Fibroblast of pulmonary artery (primary cell): ENCODE data around the gene SKA1.
A peak's percentile ranks its signal among the peaks of the same experiment; 100 is the strongest.

ENCODE experiments used
- DNase-seq: peaks from one replicate; pipeline ENCODE4 v3.0.0-alpha.2; 2010; ENCODE audit warnings: low read depth
- H3K4me3 ChIP-seq: replicated peaks from 2 replicates; pipeline ENCODE4 v1.5.1; 2011; ENCODE audit warnings: low read depth, mild to moderate bottlenecking, control low read depth, low read length, moderate library complexity
- TF ChIP-seq, protein P1 (sequence below): IDR thresholded peaks from 2 replicates; pipeline ENCODE4 v1.5.1; 2011; ENCODE audit warnings: mild to moderate bottlenecking, control low read depth, low read length, inconsistent platforms; ENCODE audit errors: missing control alignments

The SKA1 gene

DNA sequence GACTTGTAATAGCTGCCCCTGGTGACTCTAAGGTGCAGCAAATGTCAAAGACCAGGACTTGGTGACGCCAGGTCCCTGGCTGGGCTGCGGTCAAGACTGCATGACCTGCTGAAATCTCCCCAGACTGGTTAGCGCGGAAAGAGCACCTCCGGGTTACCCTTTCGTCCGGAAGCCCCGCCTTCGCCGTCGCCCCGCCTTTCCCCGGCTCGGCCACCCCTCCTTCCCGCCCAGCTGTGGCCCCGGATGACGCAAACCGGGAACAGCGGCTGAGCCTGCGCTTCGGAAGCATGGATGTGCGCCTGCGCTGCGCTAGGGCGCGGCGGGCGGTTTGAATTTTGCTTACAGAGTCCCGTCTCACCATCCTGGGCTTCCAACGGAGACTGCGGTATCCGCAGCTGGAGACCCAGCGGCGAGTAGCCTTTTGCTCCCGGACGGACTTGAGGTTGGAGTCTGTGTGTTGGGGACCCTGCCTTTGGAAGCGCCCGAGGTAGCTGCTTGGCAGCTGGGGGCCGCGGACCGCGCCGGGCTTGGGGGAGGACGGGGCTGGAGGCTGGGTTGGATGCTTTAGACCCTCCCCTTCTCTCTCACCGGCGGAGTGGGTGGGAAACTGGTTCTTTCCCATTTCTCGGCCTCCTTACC is at the start of gene SKA1:
TSS of gene SKA1 (plus strand) at position 294 of the 639 bp plus-strand sequence. CDS start 785 bp downstream, outside the sequence.
- TF ChIP-seq, protein P1, sequence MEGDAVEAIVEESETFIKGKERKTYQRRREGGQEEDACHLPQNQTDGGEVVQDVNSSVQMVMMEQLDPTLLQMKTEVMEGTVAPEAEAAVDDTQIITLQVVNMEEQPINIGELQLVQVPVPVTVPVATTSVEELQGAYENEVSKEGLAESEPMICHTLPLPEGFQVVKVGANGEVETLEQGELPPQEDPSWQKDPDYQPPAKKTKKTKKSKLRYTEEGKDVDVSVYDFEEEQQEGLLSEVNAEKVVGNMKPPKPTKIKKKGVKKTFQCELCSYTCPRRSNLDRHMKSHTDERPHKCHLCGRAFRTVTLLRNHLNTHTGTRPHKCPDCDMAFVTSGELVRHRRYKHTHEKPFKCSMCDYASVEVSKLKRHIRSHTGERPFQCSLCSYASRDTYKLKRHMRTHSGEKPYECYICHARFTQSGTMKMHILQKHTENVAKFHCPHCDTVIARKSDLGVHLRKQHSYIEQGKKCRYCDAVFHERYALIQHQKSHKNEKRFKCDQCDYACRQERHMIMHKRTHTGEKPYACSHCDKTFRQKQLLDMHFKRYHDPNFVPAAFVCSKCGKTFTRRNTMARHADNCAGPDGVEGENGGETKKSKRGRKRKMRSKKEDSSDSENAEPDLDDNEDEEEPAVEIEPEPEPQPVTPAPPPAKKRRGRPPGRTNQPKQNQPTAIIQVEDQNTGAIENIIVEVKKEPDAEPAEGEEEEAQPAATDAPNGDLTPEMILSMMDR: no peak
- peak; percentile 95 for DNase-seq
- peak within 1 kb of the TSS; percentile 78 for H3K4me3 ChIP-seq

DNA sequence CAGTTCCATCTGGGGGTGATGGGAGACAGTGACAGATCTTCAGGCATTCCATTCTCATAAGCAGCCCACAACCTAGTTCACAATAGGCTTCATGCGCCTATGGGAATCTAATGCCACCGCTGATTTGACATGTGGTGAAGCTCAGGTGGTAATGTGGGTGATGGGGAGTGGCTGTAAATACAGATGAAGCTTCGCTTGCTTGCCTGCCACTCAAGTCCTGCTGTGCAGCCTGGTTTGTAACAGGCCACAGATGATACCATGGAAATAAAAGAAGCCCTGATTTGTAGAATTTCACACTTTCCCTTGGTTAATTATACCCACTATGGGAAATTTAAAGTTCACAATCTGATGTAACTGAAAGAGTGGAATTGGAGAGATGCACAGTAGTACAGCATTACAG is 46.9 kb upstream of the SKA1 start:
- TF ChIP-seq, protein P1: no peak
- DNase-seq: no peak
- no peak overlapping the region for H3K4me3 ChIP-seq

- TF ChIP-seq, protein P1: no peak
- no peak overlapping the region for H3K4me3 ChIP-seq
- DNase-seq: no peak
Observed at GRCh38 chr18:50330176-50330575, 44.7 kb upstream of the SKA1 start.

- TF ChIP-seq, protein P1: no peak
Observed at GRCh38 chr18:50331691-50332090, 43.2 kb upstream of the SKA1 start.

DNA sequence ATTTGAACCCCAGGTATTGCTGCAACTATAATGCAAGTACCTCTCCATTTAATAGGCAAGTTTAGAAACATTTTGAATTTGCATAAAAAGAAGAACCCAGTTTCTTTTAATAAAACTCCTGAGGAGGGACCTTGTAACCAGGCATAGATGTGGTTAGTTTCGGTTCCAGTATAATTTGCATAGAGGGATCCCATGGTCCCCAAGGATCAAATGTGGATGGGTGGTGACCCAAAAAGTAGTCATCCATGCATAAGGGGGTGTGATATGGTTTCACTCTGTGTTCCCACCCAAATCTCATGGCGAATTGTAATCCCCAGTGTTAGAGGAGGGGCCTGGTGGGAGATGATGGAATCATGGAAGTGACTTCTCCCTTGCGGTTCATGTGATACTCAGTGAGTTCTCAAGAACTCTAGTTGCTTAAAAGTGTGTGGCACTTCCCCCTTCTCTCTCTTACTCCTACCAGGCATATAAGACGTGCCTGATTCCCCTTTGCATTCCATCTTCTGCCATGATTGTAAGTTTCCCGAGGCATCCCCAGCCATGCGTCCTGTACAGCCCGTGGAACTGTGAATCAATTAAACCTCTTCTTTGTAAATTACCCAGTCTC is 40.2 kb upstream of the SKA1 start:
- TF ChIP-seq, protein P1: no peak
- no peak for DNase-seq
- H3K4me3 ChIP-seq: no peak overlapping the region

More at GRCh38 chr18:50331691-50332090, 43.2 kb upstream of the SKA1 start:
- DNase-seq: no peak
- H3K4me3 ChIP-seq: no peak overlapping the region

DNA sequence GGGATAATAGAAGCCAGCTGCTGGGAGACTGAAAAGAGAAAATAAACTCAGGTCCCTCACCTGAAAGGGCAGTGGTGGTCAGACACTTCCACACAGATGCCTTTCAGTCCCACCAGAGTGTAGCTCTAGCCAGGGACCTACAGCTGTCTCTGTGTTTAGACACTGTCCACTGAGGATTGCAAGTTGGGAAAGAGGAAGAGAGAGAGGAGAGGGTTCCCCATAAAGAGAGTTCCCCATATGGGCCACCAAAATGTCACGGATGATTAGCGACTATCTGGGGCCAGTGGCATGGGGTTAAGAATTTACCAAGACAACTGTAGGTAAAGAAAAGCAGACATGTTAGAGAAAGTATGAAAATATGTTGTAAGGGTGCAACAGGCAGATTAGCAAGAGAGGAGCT is 36.7 kb upstream of the SKA1 start:
- no peak for DNase-seq

More for the DNA sequence above, 36.7 kb upstream of the SKA1 start:
- TF ChIP-seq, protein P1: no peak
- H3K4me3 ChIP-seq: no peak overlapping the region
